IMR-90 (cell line): Measurements from ENCODE around the gene RIPOR2. TPM values are rescaled to one million over a fixed set of nuclear protein-coding genes. Genes with fewer than 3 reads are reported as not detected.

ENCODE experiments used
- ATAC-seq: fragments of 200-7000 bp; cut with Tn5 transposase; 2 replicates; pipeline ENCODE4 v1.9.1; 2020; ENCODE audit warnings: low read depth, mild to moderate bottlenecking, moderate library complexity
- BruUV-seq: library from RNA; stranded (reverse); fragments of 400-500 nt; replicated peaks from 2 replicates; lab custom pipeline; 2021; lab: Mats Ljungman, UMichigan
- CTCF ChIA-PET: fragments of 300-600 bp; formaldehyde crosslinking; extraction: SDS; loops from one replicate; lab custom pipeline; 2021; ENCODE audit warnings: antibody characterized with exemption; lab: Yijun Ruan, JAX
- POLR2A ChIA-PET: fragments of 300-600 bp; sonication (Branson Sonifier 250); formaldehyde crosslinking; loops from one replicate; lab custom pipeline; 2022; ENCODE audit warnings: antibody characterized with exemption; ENCODE audit not compliant: unreplicated experiment; lab: Charles Lee
- DNase-seq: peaks from one replicate; pipeline ENCODE4 v3.0.0; 2013
- H2AFZ ChIP-seq: replicated peaks from 2 replicates; pipeline ENCODE3; 2013; ENCODE audit warnings: low read length, mild to moderate bottlenecking; ENCODE audit not compliant: poor library complexity
- H2AK5ac ChIP-seq: 2 replicates; pipeline ENCODE4 v1.6.1; 2013; ENCODE audit warnings: low read depth, low read length, inconsistent platforms
- H2AK9ac ChIP-seq: replicated peaks from 2 replicates; pipeline ENCODE3; 2013; ENCODE audit warnings: mild to moderate bottlenecking, low read depth, low read length, moderate library complexity; ENCODE audit not compliant: poor library complexity
- H2BK120ac ChIP-seq: 2 replicates; pipeline ENCODE4 v1.6.1; 2013; ENCODE audit warnings: low read depth, low read length, inconsistent platforms
- H2BK15ac ChIP-seq: 3 replicates; pipeline ENCODE4 v1.6.1; 2013; ENCODE audit warnings: low read depth, low read length, inconsistent platforms
- H2BK20ac ChIP-seq: 2 replicates; pipeline ENCODE4 v1.6.1; 2013; ENCODE audit warnings: low read depth, mild to moderate bottlenecking, inconsistent platforms, low read length, moderate library complexity
- H2BK5ac ChIP-seq: 2 replicates; pipeline ENCODE4 v1.6.1; 2013; ENCODE audit warnings: mild to moderate bottlenecking, low read depth, low read length, inconsistent platforms; ENCODE audit not compliant: poor library complexity, severe bottlenecking
- H3K14ac ChIP-seq: replicated peaks from 2 replicates; pipeline ENCODE4 v1.6.1; 2013; ENCODE audit warnings: low read depth, low read length, inconsistent platforms
- H3K18ac ChIP-seq: 2 replicates; pipeline ENCODE4 v1.6.1; 2013; ENCODE audit warnings: low read depth, low read length, control low read depth
- H3K23ac ChIP-seq: 2 replicates; pipeline ENCODE4 v1.6.1; 2013; ENCODE audit warnings: low read depth, low read length, inconsistent platforms
- H3K27ac ChIP-seq: 2 replicates; pipeline ENCODE4 v1.5.1; 2013; ENCODE audit warnings: mild to moderate bottlenecking, control low read depth, low read length; ENCODE audit not compliant: insufficient read depth
- H3K27me3 ChIP-seq: 2 replicates; pipeline ENCODE4 v1.6.1; 2013; ENCODE audit warnings: low read length; ENCODE audit not compliant: control insufficient read depth, insufficient read depth
- H3K36me3 ChIP-seq: 2 replicates; pipeline ENCODE4 v1.6.1; 2013; ENCODE audit warnings: low read length, mixed read lengths; ENCODE audit not compliant: control insufficient read depth, insufficient read depth
- H3K4ac ChIP-seq: 2 replicates; pipeline ENCODE4 v1.6.1; 2013; ENCODE audit warnings: low read depth, low read length, inconsistent platforms
- H3K4me1 ChIP-seq: 2 replicates; pipeline ENCODE4 v1.6.1; 2013; ENCODE audit warnings: low read length, mixed read lengths; ENCODE audit not compliant: control insufficient read depth, insufficient read depth
- H3K4me2 ChIP-seq: 2 replicates; pipeline ENCODE4 v1.6.1; 2013; ENCODE audit warnings: low read depth, mild to moderate bottlenecking, control low read depth, low read length, moderate library complexity
- H3K4me3 ChIP-seq: 2 replicates; pipeline ENCODE4 v1.5.1; 2013; ENCODE audit warnings: low read depth, mild to moderate bottlenecking, control low read depth, low read length, moderate library complexity; ENCODE audit not compliant: insufficient read depth
- H3K56ac ChIP-seq: 2 replicates; pipeline ENCODE4 v1.6.1; 2013; ENCODE audit warnings: low read length, inconsistent platforms; ENCODE audit not compliant: insufficient read depth; ENCODE audit errors: extremely low read depth
- H3K79me1 ChIP-seq, 2 experiments: 2 replicates each; pipeline ENCODE4 v1.6.1; 2013; ENCODE audit warnings: low read length in 2 of 2, inconsistent platforms in 1 of 2, low read depth in 1 of 2
- H3K9ac ChIP-seq: 2 replicates; pipeline ENCODE4 v1.6.1; 2013; ENCODE audit warnings: low read depth, low read length, control low read depth
- H3K9me1 ChIP-seq: 2 replicates; pipeline ENCODE4 v1.6.1; 2013; ENCODE audit warnings: low read length, inconsistent platforms; ENCODE audit not compliant: insufficient read depth
- H3K9me3 ChIP-seq: 2 replicates; pipeline ENCODE4 v1.6.1; 2013; ENCODE audit warnings: low read length; ENCODE audit not compliant: control insufficient read depth, insufficient read depth
- H4K20me1 ChIP-seq: 2 replicates; pipeline ENCODE4 v1.6.1; 2013; ENCODE audit warnings: low read length, inconsistent platforms; ENCODE audit not compliant: insufficient read depth
- H4K5ac ChIP-seq: 2 replicates; pipeline ENCODE4 v1.6.1; 2013; ENCODE audit warnings: mild to moderate bottlenecking, low read depth, low read length, control low read depth
- H4K8ac ChIP-seq, 2 experiments: 2 replicates each; pipeline ENCODE4 v1.6.1; 2013; ENCODE audit warnings: low read depth in 2 of 2, low read length in 2 of 2, control low read depth in 1 of 2, inconsistent platforms in 1 of 2
- H4K91ac ChIP-seq: 2 replicates; pipeline ENCODE4 v1.6.1; 2013; ENCODE audit warnings: low read depth, low read length, inconsistent platforms; ENCODE audit not compliant: insufficient read depth
- BHLHE40 ChIP-seq: fragments of 150-350 bp; IDR thresholded peaks from 2 replicates; pipeline ENCODE4 v1.6.1; 2016; ENCODE audit warnings: mild to moderate bottlenecking, low read depth, low read length
- CEBPB ChIP-seq: IDR thresholded peaks from 2 replicates; pipeline ENCODE4 v1.6.1; 2012; ENCODE audit warnings: low read depth, low read length, improper control_type of control experiment
- MAFK ChIP-seq: IDR thresholded peaks from 2 replicates; pipeline ENCODE4 v1.6.1; 2012; ENCODE audit warnings: low read depth, low read length, improper control_type of control experiment
- POLR2A ChIP-seq: IDR thresholded peaks from 2 replicates; pipeline ENCODE4 v1.6.1; 2012; ENCODE audit warnings: mild to moderate bottlenecking, low read depth, low read length
- RFX5 ChIP-seq: IDR thresholded peaks from 2 replicates; pipeline ENCODE4 v1.8.0; 2012; ENCODE audit warnings: low read depth, mild to moderate bottlenecking, low read length, moderate library complexity
- SMC3 ChIP-seq: fragments of 150-350 bp; IDR thresholded peaks from 2 replicates; pipeline ENCODE4 v1.6.1; 2016; ENCODE audit warnings: low read depth, mild to moderate bottlenecking, antibody characterized with exemption, low read length, moderate library complexity
- WGBS, 2 experiments: methylation state at CpG; one replicate each; pipeline versions ENCODE4 v1.1.5 to v1.1.7; 2013; ENCODE audit warnings: missing lambda C conversion rate in 2 of 2; ENCODE audit not compliant: insufficient read length in 1 of 2; ENCODE audit errors: extremely low coverage in 2 of 2; 5-methylcytosine and 5-hydroxymethylcytosine counted together
- dilution Hi-C: fragments of 300-500 bp; cut with HindIII; formaldehyde crosslinking; loops from one replicate; pipeline ENCODE4 v1.14.3; 2018; ENCODE audit warnings: low sequenced_read_pairs; ENCODE audit not compliant: unreplicated experiment
- in situ Hi-C: fragments of 300-500 bp; cut with MboI; formaldehyde crosslinking; loops from 3 replicates; pipeline ENCODE4 v1.14.3; 2019; ENCODE audit warnings: low sequenced_read_pairs, inconsistent platforms, mixed read lengths
- intact Hi-C: fragments of 100-400 bp; cut with micrococcal nuclease; formaldehyde crosslinking; loops from 2 replicates; pipeline ENCODE4 v1.10.0; 2022
- polyA plus RNA-seq, 3 experiments: library from polyadenylated mRNA; depleted of rRNA; stranded (reverse); fragments of >200 nt; gene quantifications; 2 replicates each; pipeline ENCODE4 v1.2.3, GENCODE V29; 2012; ENCODE audit warnings: low replicate concordance in 1 of 3
- total RNA-seq: library from RNA; depleted of rRNA; stranded (reverse); fragments of >200 nt; gene quantifications from 2 replicates; pipeline ENCODE4 v1.2.3, GENCODE V29; 2012
- TF ChIP-seq, protein P1 (sequence below): fragments of 150-350 bp; IDR thresholded peaks from 2 replicates; pipeline ENCODE4 v1.6.1; 2016; ENCODE audit warnings: low read depth, mild to moderate bottlenecking, low read length, moderate library complexity, borderline replicate concordance
- TF ChIP-seq, protein P2 (sequence below): fragments of 150-350 bp; IDR thresholded peaks from 2 replicates; pipeline ENCODE4 v1.6.1; 2017; ENCODE audit warnings: mild to moderate bottlenecking, antibody characterized with exemption, low read length, low read depth

The RIPOR2 gene
- total and polyA plus RNA-seq, 2 of the 4 experiments (the other 2 are of a cell fraction): 1.1 to 1.2 TPM

DNA sequence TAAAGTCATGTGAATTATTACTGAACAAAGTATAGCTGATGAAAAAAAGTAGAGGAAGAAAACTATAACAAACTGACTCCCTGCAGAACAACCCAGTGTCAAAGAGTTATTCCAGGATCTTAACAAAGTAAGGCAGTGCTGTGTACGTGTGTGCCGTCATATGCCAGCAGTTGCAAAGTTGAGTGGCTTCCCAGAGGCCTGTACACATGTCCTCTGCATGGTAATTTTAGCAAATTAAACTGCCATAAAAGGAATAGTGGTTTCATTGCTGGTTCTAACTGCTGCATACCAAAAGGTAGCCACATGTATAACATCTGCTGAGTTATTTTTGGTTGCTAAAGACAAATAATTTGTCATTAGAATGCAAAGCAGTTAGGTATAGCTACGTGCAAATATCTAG, 44.8 kb downstream of the RIPOR2 start:
- Histone ChIP-seq H3K9me1 (no peaks in the 10 kb centered on the region), H4K91ac (peak overlapping the region; percentile 23; the same call in 1 of the 2 replicates), H3K36me3 (no peaks in the 10 kb centered on the region), H3K14ac (0 out of 2 replicates have a peak overlapping the region, but pooled peaks have one; percentile 43), H4K20me1 (no peaks in the 10 kb centered on the region), H2BK5ac (no peak overlapping the region), H3K4me2 (no peak overlapping the region), H3K27ac (no peak overlapping the region), H3K9me3 (no peaks in the 10 kb centered on the region), H2BK20ac (no peak overlapping the region), H3K4ac (no peak overlapping the region), H3K18ac (no peak overlapping the region), H3K4me3 (no peak overlapping the region), H2BK15ac (no peak overlapping the region), H2AK5ac (peak overlapping the region; percentile 46; the same call in 1 of the 2 replicates), H4K5ac (no peak overlapping the region), H3K23ac (0 out of 2 replicates have a peak overlapping the region, but pooled peaks have one; percentile 33), H3K79me1 (peaks cover 0 to 4% of the 10 kb centered on the region in 2 experiments; a peak in 2 of 4 replicates), H3K4me1 (0 out of 2 replicates have a peak, but pooled peaks cover 2% of the 10 kb centered on the region), H3K9ac (no peak overlapping the region), H3K56ac (no peak overlapping the region), H3K27me3 (no peaks in the 10 kb centered on the region), H4K8ac (no peak overlapping the region; a peak in 1 of 4 replicates), H2BK120ac (peak overlapping the region; percentile 77; the same call in 1 of the 2 replicates), H2AK9ac (no peak overlapping the region), H2AFZ (no peak overlapping the region)
- dilution Hi-C loops: no loop called here
- 90% methylated on average over 2 of the region's 3 CpGs; no CpG with 5 or more reads in 1 of the 2 experiments for WGBS, 2 experiments
- DNase-seq: no peak
- no TSS peak for BruUV-seq
- TF ChIP-seq RFX5: no peak
- no peak for TF ChIP-seq POLR2A
- TF ChIP-seq BHLHE40: no peak
- TF ChIP-seq SMC3: no peak
- TF ChIP-seq, protein P1, sequence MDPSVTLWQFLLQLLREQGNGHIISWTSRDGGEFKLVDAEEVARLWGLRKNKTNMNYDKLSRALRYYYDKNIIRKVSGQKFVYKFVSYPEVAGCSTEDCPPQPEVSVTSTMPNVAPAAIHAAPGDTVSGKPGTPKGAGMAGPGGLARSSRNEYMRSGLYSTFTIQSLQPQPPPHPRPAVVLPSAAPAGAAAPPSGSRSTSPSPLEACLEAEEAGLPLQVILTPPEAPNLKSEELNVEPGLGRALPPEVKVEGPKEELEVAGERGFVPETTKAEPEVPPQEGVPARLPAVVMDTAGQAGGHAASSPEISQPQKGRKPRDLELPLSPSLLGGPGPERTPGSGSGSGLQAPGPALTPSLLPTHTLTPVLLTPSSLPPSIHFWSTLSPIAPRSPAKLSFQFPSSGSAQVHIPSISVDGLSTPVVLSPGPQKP: no peak
- TF ChIP-seq CEBPB: no peak
- TF ChIP-seq MAFK: no peak
- TF ChIP-seq, protein P2, sequence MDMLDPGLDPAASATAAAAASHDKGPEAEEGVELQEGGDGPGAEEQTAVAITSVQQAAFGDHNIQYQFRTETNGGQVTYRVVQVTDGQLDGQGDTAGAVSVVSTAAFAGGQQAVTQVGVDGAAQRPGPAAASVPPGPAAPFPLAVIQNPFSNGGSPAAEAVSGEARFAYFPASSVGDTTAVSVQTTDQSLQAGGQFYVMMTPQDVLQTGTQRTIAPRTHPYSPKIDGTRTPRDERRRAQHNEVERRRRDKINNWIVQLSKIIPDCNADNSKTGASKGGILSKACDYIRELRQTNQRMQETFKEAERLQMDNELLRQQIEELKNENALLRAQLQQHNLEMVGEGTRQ: no peak
- no peak for ATAC-seq
- POLR2A ChIA-PET: no interaction called here
- in situ Hi-C loops: no loop called here
- intact Hi-C loops: no loop called here
- CTCF ChIA-PET: interaction anchor here (1.2 kb wide), 1 partner anchor 20 kb away, joined by 3 read pairs; no protein-coding TSS in a partner anchor
